HG02588 (cell line): ENCODE measurements around the gene SLC2A10.

Experiments
- ATAC-seq: cut with Tn5 transposase; IDR thresholded peaks from one replicate; pipeline ENCODE4 v1.9.1; 2021; ENCODE audit warnings: mild to moderate bottlenecking, moderate library complexity; ENCODE audit not compliant: unreplicated experiment

SLC2A10 gene

GRCh38 chr20:46701986-46702385 lies 7.5 kb upstream of the SLC2A10 start:
- ATAC-seq: no peak

GRCh38 chr20:46702447-46703203 lies 6.8 kb upstream of the SLC2A10 start:
- ATAC-seq: no peak

DNA sequence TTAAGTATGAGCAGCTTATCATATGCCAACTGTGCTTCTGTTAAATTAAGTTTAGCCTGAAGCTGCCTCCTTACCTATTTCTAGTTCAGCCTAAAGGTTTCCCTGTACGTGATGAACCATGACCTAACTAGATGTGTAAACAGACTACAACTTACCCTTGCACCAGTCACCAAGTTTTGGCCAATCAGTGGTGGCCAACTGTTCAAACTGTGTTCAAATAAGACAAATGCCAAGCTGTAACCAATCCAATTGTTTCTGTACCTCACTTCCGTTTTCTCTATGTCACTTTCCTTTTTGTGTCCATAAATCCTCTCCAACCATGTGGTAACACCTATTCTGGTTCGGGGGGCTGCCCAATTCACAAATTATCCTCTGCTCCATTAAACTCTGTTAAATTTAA lies 6.0 kb upstream of the SLC2A10 start:
- ATAC-seq: no peak

DNA sequence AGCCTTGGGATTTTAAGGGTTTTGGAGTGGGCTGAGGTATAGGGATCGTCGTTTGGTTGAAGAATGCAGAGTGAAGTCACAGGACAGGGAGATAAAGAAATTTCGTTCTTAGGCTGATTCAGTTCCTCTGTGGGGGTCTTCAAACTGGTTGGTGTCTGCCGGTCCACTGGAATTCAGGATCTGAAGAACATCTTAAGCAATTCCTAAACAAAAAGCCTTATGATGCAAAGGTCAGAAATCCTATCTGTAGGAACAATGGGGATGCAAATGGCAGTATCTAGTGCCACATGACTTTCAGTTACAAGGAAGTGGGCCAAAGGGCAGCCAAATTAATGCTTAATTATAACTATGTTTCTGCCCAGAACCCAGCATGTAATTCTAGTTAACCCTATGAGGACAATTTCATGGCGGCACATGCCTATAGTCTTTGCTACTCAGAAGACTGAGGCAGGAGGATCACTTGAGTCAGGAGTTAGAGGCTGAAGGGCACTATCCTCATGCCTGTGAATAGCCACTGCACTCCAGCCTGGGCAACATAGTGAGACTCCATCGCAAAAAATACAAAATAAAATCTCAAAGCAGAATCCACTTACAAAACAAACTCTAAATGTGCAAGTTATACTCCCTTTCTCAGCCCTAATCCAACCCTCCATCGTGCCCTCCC lies 4.6 kb upstream of the SLC2A10 start:
- no peak for ATAC-seq

- ATAC-seq: no peak
Observed at GRCh38 chr20:46705378-46705729, 4.1 kb upstream of the SLC2A10 start.

DNA sequence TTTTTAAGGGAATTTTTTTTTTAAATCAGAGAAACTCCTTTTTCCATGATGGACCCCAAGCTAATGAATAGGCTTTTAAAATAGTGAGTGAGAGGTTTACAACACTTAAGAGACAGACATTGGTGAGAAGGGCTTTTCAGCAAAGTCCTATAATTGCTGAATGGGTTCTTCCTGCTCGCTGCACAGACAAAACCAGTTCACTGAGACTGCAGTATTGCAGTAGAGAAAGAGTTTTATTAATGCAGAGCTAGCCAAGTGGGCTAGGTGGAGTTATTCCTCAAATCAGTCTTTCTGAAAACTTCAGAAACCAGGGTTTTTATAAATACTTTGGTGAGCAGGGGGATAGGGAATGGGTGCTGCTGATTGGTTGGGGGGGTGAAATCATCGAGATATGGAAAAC lies 3.2 kb upstream of the SLC2A10 start:
- ATAC-seq: no peak

- ATAC-seq: no peak
Observed at GRCh38 chr20:46708172-46708860, 1.1 kb upstream of the SLC2A10 start.

- no peak for ATAC-seq
Observed at GRCh38 chr20:46709055-46709458, 392 bp upstream of the SLC2A10 start.

GRCh38 chr20:46710153-46710913 lies 884 bp downstream of the SLC2A10 start:
- no peak for ATAC-seq

DNA sequence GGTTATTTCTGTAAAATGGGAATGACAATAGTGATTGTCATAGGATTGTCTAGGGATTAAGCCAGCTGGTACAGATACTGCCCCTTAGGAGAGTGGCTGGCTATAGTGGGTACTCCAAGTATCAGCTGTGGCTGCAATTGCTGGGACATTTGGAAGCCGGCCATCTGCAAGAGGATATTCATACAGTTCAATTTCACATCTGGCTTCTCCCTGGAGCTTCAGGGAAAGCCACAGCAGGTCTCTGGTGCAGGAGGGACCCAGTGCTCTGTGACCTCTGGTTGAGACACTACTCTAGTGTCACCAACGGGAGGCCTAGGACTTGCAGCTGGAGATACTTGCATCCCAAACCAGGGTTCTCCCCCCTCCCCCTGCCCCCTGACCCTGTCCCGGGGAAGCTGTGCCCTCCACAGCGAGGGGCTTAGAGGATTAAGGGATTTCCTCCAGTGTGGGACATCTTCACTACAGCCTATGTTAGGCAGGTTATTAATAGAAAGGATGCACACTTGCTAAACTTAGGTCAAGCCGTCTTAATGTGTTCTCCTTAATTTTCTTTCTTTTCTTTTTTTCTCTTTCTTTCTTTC lies 2.7 kb downstream of the SLC2A10 start:
- ATAC-seq: no peak

- no peak for ATAC-seq
Observed at GRCh38 chr20:46713957-46714834, 4.7 kb downstream of the SLC2A10 start.

DNA sequence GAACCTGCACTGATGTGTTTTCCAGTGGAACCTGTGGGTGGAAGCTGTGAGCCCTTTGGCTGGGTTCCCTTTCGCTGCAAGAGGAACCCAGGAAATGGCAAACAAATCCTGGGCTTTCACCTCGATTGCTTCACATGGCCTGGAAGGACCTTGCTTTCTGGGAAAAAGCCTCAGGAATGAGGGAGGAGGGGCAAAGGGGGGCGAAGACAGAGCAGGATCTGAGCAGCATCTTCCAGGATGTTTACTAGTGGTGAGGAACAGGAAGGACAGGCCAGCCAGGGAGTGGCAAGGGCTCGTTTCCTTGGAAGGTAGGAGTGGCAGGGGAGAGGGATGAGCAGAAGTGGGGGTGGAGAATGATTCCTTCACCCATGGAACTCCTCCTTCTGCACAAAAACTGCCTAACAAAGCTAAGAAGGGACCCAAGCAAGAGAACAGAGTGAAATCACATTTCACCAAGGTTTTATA lies 5.9 kb downstream of the SLC2A10 start:
- no peak for ATAC-seq

DNA sequence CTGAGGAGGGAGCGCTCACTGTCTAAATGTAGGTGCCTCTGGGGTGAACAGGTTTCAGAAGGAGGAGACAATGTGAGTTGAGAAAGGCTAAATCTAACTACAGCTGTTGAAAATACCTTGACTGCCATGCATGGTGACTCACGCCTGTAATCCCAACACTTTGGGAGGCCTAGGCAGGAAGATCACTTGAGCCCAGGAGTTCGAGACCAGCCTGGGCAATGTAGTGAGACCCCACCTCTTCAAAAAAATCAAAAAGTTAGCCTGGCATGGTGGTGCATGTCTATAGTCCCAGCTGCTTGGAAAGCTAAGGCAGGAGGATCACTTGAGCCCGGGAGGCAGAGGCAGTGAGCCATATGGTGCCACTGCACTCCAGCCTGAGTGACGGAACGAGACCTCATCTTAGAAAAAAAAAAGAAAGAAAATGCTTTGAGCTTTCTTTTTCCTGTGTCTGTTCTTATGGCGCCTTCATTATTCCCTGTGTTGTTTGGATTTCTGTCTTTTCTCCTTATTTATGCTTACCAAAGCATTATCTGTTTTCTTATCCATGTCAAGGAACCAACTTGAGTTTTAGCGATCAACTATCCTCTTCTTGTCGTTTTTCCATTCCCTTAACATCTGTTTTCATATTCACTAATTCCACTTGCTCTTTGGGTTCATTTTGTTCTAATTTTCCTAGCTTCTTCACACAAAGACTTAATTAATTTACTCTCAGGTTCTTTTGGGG lies 8.5 kb downstream of the SLC2A10 start:
- ATAC-seq: no peak

GRCh38 chr20:46720019-46720418 lies 10.6 kb downstream of the SLC2A10 start:
- ATAC-seq: no peak

DNA sequence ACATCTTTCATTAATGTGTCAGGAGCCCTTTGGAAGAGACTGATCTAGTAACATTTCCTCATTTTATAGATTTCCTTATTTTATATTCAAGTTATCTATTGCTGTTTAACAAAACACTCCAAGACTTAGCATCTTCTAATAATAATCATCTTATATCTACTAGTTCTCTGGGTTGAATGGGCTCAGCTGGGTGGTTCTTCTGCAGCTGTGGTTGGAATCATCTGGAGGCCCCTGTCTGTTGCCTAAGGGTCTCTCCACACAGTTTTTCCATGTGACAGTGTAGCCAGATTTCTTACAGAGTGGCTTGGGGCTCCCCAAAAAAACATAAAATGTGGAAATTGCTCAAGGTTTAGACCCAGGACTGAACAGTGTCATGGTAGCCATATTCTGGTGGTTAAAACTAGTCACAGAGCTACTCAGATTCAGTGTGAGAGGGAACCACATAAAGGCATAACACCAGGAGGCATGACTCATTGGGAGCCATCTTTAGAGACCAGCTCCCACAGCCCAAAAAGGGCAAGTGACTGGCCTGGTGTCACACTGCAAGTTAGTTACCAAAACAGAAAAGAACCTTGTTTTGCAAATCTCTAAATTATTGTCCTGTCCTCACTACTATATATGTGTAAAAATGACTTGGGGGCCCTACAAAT lies 11.5 kb downstream of the SLC2A10 start:
- ATAC-seq: no peak

DNA sequence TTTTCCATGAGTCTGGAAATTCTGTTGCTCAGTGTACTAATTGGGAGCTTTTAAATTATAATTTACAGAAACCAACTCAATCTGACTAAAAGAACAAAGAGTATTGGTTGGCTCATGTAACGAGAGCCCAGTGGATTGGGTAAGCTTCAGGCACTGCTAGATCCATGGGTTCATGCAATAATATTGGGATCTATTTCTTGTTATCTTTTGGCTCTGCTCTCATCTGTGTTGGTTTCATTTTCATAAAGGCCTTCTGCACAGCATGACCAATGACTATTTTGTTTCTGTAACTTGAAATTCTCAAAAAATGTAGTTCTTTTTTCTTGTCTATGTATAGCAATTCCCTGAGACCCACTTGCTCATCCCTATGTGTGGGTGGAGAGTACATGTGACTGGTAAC lies 12.0 kb downstream of the SLC2A10 start:
- ATAC-seq: no peak

DNA sequence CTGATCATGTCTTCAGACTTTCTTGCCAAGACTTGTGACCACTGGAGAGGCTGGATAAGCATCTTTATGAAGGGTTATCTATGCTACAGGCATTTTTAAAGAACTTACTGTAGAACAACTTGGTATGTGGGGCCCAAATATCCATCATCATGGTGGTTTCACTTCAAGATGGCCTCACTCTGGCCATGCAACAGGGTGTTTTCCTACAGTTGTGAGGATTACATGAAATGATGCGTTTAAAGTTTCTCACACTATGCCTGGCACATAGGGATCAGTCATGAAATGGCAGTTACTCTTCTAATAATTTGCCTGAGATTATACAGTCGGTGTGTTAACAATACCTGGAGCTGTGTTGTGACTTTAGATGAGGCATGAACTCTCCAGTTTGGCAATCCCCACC lies 13.0 kb downstream of the SLC2A10 start:
- no peak for ATAC-seq

GRCh38 chr20:46723039-46723438 lies 13.6 kb downstream of the SLC2A10 start:
- no peak for ATAC-seq
